Measurements from ENCODE around the gene CPLANE1. TPM values are rescaled to one million over a fixed set of nuclear protein-coding genes. Genes with fewer than 3 reads are reported as not detected.

Gene CPLANE1
- total and polyA plus RNA-seq, 10 of the 15 experiments (the other 5 are each of a cell fraction or from before 2014, with no cell fraction given), result 1.7 to 14.8 (median 6.7) TPM

GRCh38 chr5:37060030-37060429 is 189.1 kb downstream of the CPLANE1 start:
- H3K36me3 ChIP-seq (ENCODE audit: control insufficient read depth in 2 of 2, insufficient read depth in 2 of 2, low read length in 1 of 2), result peaks cover 2 to 12% of the 10 kb centered on the region in 2 experiments
- ChIA-PET RAD21 (ENCODE audit: unreplicated experiment) (no interaction called here), POLR2A (no interaction called here), SMC1A (ENCODE audit: uncharacterized antibody, unreplicated experiment) (interaction anchor here (0.7 kb wide), 2 partner anchors 11 to 26 kb away, joined by 3 read pairs; no protein-coding TSS in a partner anchor), CTCF (interaction anchor here (0.8 kb wide), 1 partner anchor 21 kb away, joined by 3 read pairs; no protein-coding TSS in a partner anchor)
- no peak overlapping the region for H3K27ac ChIP-seq (ENCODE audit: control insufficient read depth, insufficient read depth)
- H3K79me2 ChIP-seq (ENCODE audit: control insufficient read depth, insufficient read depth, low read length), result no peaks in the 10 kb centered on the region
- ATAC-seq, result no peak
- no peak for TF ChIP-seq GABPA (IDR thresholded peaks at IDR 0.05; ENCODE audit: low read depth)
- no peak for TF ChIP-seq SRF (IDR thresholded peaks at IDR 0.05; ENCODE audit: low read depth in 2 of 2, low read length in 2 of 2)
- no peak for TF ChIP-seq TCF3 (IDR thresholded peaks at IDR 0.05; ENCODE audit: borderline replicate concordance, insufficient read depth, low read depth, low read length)
- TF ChIP-seq NFXL1 (IDR thresholded peaks at IDR 0.05; ENCODE audit: borderline replicate concordance), result no peak
- no peak for TF ChIP-seq CHD2 (IDR thresholded peaks at IDR 0.05; ENCODE audit: borderline replicate concordance, low read depth, low read length)
- TF ChIP-seq NRF1 (conservative IDR thresholded peaks at IDR 0.05; ENCODE audit: low read depth, low read length), result no peak
- TF ChIP-seq REST (IDR thresholded peaks at IDR 0.05; ENCODE audit: low read depth, low read length), result no peak
- TF ChIP-seq NR2C2 (IDR thresholded peaks at IDR 0.05; ENCODE audit: borderline replicate concordance, control insufficient read depth, insufficient read length, low read depth), result no peak
- no peak for TF ChIP-seq TAF1 (IDR thresholded peaks at IDR 0.05; ENCODE audit: borderline replicate concordance, low read depth, low read length)
- no peak for TF ChIP-seq RBBP5 (conservative IDR thresholded peaks at IDR 0.05)
- TF ChIP-seq E2F8 (IDR thresholded peaks at IDR 0.05; ENCODE audit: low read depth, partially characterized antibody), result no peak
- in situ Hi-C loops (cut with MboI) (no loop called here), intact Hi-C loops (cut with micrococcal nuclease; ENCODE audit: unreplicated experiment) (no loop called here)
- DNase-seq (ENCODE audit: low read depth, low spot score), result no peak
- no peak overlapping the region for H2AFZ ChIP-seq (ENCODE audit: control insufficient read depth, low read depth, low read length)
- no peak overlapping the region for H3K4me3 ChIP-seq
- no peak for FAIRE-seq
- no peak overlapping the region for H3K4me2 ChIP-seq (ENCODE audit: control insufficient read depth, insufficient read depth)
- no peaks in the 10 kb centered on the region for H3K4me1 ChIP-seq (ENCODE audit: control insufficient read depth, insufficient read depth, low read length)
- BruUV-seq (replicated peaks), result no TSS peak
- H3K9ac ChIP-seq (ENCODE audit: control insufficient read depth, insufficient read depth, low read length), result no peak overlapping the region
- 96% methylated on average over 1 of the region's 1 CpG for WGBS (ENCODE audit: insufficient coverage, insufficient replicate concordance, low lambda C conversion rate, missing lambda C conversion rate)
- no peaks in the 10 kb centered on the region for H3K27me3 ChIP-seq (replicated peaks in 1 of 2; ENCODE audit: control insufficient read depth in 2 of 2, insufficient read depth in 2 of 2, low read length in 1 of 2)
- no peaks in the 10 kb centered on the region for H3K9me3 ChIP-seq (replicated peaks; ENCODE audit: control insufficient read depth, insufficient read depth, low read length)
- no peaks in the 10 kb centered on the region for H4K20me1 ChIP-seq (ENCODE audit: control insufficient read depth, insufficient read depth)
